Transverse colon (tissue), 4 donors: ENCODE results near the gene ANP32B. TPM values are rescaled to one million over a fixed set of nuclear protein-coding genes. Genes with fewer than 3 reads are reported as not detected.

Experiments used
- DNase-seq: peaks from one replicate; pipeline ENCODE4 v3.0.0-alpha.2; 2019
- H3K27ac ChIP-seq, 4 donors: fragments of 200-600 bp; sonication (generic); 2 replicates each; pipeline ENCODE4 v1.5.1; 2016 to 2018; ENCODE audit warnings: inconsistent platforms in 4 of 4
- H3K27me3 ChIP-seq: fragments of 200-600 bp; sonication (generic); 2 replicates; pipeline ENCODE4 v1.5.1; 2017; ENCODE audit warnings: inconsistent platforms
- H3K36me3 ChIP-seq, 4 donors: fragments of 200-600 bp; sonication (generic); 2 replicates each; pipeline ENCODE4 v1.5.1; 2017 to 2019; ENCODE audit warnings: inconsistent platforms in 4 of 4
- H3K4me1 ChIP-seq, 4 donors: fragments of 200-600 bp; sonication (generic); 2 replicates each; pipeline ENCODE4 v1.5.1; 2017 to 2020; ENCODE audit warnings: inconsistent platforms in 4 of 4
- H3K4me3 ChIP-seq, 4 donors: fragments of 200-600 bp; sonication (generic); 1 replicate in 1 of 4; 2 replicates in 3 of 4; pipeline versions ENCODE4 v1.5.1 to v1.6.1; 2017 to 2019; ENCODE audit warnings: inconsistent platforms in 4 of 4
- H3K9me3 ChIP-seq, 2 donors: fragments of 200-600 bp; sonication (generic); 2 replicates each; pipeline ENCODE4 v1.5.1; 2017 to 2019; ENCODE audit warnings: inconsistent platforms in 2 of 2
- EP300 ChIP-seq: sonication (generic); formaldehyde crosslinking; IDR thresholded peaks from one replicate; pipeline ENCODE4 v1.6.1; 2017; ENCODE audit warnings: antibody characterized with exemption, low read depth
- POLR2A ChIP-seq: fragments of 450-650 bp; IDR thresholded peaks from one replicate; pipeline ENCODE4 v1.6.1; 2016; ENCODE audit warnings: antibody characterized with exemption, mild to moderate bottlenecking, moderate library complexity
- POLR2AphosphoS5 ChIP-seq, 3 donors: sonication (generic); formaldehyde crosslinking; IDR thresholded peaks; one replicate each; pipeline ENCODE4 v1.6.1; 2016; ENCODE audit warnings: antibody characterized with exemption in 3 of 3
- WGBS, 2 donors: methylation state at CpG; one replicate each; pipeline ENCODE4 v1.1.5; 2018; ENCODE audit warnings: low coverage in 1 of 2; 5-methylcytosine and 5-hydroxymethylcytosine counted together
- in situ Hi-C, 4 donors: fragments of 200-750 bp; cut with MboI; loops; one replicate each; pipeline versions ENCODE4 v1.15.0 to v1.15.1; 2017; ENCODE audit warnings: low sequenced_read_pairs in 3 of 4, low pct_ligation_motif_present in 1 of 4, low pct_unique_long_range_greater_than_20kb in 1 of 4
- intact Hi-C: fragments of 100-400 bp; cut with DNase I; formaldehyde crosslinking; loops from one replicate; pipeline ENCODE4 v1.15.1; 2023; ENCODE audit warnings: low total_unique reads
- total RNA-seq, 4 donors: library from RNA; depleted of rRNA; stranded (reverse); fragments of >200 nt; gene quantifications; one replicate each; pipeline ENCODE4 v1.1.0, GENCODE V29; 2016
- TF ChIP-seq, protein P1 (sequence below), 5 experiments: fragments of 200-600 bp in 3 of 5; fragments of 450-650 bp in 2 of 5; sonication (generic) in 3 of 5; IDR thresholded peaks; 1 replicate in 2 of 5; 2 replicates in 3 of 5; pipeline ENCODE4 v1.5.1; 2016 to 2017; ENCODE audit warnings: antibody characterized with exemption in 5 of 5, inconsistent platforms in 3 of 5, mild to moderate bottlenecking in 2 of 5, moderate library complexity in 1 of 5

Gene ANP32B
- total RNA-seq, 4 donors from 2014 or later, result 37.4 to 65.6 (median 43.0) TPM

DNA sequence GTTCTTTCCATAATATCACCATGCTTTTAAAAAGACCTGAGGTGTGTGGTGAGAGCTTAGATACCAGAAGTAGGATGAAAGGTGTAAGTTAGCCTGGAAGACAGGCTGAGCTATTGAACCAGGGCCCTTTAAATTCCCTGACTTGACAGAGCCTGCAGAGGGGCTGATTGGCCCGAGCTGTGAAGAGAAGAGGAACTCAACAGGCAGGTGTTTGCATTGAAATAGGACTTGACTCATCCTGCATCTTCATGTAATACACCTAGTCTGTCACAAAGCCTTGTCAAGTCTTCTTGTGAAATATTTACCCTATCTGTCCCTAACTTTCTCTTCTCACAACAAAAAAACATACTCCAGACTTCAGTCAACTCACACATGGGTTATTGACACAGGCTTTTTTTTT lies 16.6 kb upstream of the ANP32B start:
- intact Hi-C loops, result no loop called here
- H3K27me3 ChIP-seq, result peaks cover 17% of the 10 kb centered on the region
- H3K4me3 ChIP-seq, result no peak overlapping the region
- no peak for DNase-seq
- no peak overlapping the region for H3K27ac ChIP-seq
- no peak for TF ChIP-seq POLR2A
- TF ChIP-seq POLR2AphosphoS5 (IDR thresholded peaks at IDR 0.05), result no peak
- TF ChIP-seq, protein P1, sequence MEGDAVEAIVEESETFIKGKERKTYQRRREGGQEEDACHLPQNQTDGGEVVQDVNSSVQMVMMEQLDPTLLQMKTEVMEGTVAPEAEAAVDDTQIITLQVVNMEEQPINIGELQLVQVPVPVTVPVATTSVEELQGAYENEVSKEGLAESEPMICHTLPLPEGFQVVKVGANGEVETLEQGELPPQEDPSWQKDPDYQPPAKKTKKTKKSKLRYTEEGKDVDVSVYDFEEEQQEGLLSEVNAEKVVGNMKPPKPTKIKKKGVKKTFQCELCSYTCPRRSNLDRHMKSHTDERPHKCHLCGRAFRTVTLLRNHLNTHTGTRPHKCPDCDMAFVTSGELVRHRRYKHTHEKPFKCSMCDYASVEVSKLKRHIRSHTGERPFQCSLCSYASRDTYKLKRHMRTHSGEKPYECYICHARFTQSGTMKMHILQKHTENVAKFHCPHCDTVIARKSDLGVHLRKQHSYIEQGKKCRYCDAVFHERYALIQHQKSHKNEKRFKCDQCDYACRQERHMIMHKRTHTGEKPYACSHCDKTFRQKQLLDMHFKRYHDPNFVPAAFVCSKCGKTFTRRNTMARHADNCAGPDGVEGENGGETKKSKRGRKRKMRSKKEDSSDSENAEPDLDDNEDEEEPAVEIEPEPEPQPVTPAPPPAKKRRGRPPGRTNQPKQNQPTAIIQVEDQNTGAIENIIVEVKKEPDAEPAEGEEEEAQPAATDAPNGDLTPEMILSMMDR (IDR thresholded peaks at IDR 0.05), result no peak
- no peak for TF ChIP-seq EP300
- H3K4me1 ChIP-seq, result no peaks in the 10 kb centered on the region
- in situ Hi-C loops, result no loop called here
- no peaks in the 10 kb centered on the region for H3K36me3 ChIP-seq
- no peaks in the 10 kb centered on the region for H3K9me3 ChIP-seq
- 15% methylated on average over 1 of the region's 1 CpG; no CpG with 5 or more reads in 1 of the 2 donors for WGBS, 2 donors

DNA sequence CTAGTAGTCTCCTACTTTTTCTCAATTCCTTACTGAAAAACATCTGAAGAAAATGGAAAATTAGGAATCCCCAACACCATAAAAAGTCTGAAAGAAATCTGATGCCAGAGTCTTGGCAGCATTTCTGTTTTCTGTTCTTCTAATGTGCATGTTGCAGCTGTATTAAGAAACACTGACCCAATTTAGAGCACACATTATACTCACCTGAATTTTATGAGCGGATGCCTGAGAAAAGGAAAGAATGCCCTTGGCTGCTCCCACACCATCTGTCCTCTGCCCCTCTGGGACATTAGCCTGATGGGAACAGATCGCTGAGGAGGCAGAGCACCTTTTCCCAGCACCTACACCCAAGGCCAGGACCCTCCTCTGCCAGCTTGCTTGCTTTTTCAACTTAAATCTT lies 14.1 kb upstream of the ANP32B start:
- Histone ChIP-seq H3K4me3 (no peak overlapping the region), H3K27ac (no peak overlapping the region), H3K27me3 (peaks cover 17% of the 10 kb centered on the region), H3K9me3 (no peaks in the 10 kb centered on the region), H3K4me1 (no peaks in the 10 kb centered on the region), H3K36me3 (no peaks in the 10 kb centered on the region)
- no peak for TF ChIP-seq POLR2AphosphoS5 (IDR thresholded peaks at IDR 0.05)
- no peak for TF ChIP-seq POLR2A
- TF ChIP-seq, protein P1 (IDR thresholded peaks at IDR 0.05), result no peak
- no peak for TF ChIP-seq EP300
- DNase-seq, result no peak
- intact Hi-C loops, result no loop called here
- WGBS, 2 donors, result 67 to 84% methylated on average over 1 to 2 of the region's 2 CpGs
- in situ Hi-C loops, result no loop called here

DNA sequence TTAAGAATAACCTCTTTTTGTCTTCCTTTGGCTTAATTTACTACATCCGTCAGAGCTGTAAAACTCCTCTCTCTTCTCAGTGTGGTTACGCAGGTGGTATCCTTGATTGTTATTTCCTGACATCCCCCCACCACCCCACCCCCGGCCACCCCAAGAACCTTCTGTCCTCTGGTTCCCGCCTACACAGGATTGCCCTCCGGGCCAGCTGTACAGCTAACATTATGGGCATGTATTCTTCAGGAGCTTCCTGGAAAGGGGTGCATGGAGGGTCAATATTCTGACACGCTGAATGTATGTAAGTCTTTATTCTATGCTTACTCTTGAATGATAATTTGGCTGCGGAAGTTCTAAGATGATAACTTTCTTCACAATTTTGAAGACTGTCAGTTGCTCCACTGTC lies 13.0 kb upstream of the ANP32B start:
- WGBS, 2 donors, result 63 to 70% methylated on average over 5 to 7 of the region's 7 CpGs

DNA sequence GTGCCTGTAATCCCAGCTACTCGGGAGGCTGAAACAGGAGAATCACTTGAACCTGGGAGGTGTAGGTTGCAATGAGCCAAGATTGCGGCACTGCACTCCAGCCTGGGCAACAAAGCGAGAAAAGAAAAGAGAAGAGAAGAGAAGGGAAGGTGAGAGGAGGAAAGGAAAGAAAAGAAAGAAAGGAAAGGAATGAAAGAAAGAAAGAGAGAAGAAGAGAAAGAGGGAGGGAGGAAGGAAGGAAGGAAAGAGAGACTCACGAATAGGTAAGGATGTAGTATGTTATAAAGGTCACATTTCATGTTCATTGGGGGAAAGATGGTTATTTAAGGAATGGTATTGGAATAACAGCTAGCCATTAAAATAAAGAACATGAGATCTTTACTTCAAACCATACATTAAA lies 10.4 kb upstream of the ANP32B start:
- 77 to 91% methylated on average over 4 of the region's 4 CpGs for WGBS, 2 donors
- in situ Hi-C loops, result no loop called here
- no peak for TF ChIP-seq EP300
- no peak for TF ChIP-seq POLR2A
- TF ChIP-seq POLR2AphosphoS5 (IDR thresholded peaks at IDR 0.05), result no peak
- TF ChIP-seq, protein P1 (IDR thresholded peaks at IDR 0.05), result no peak

More for the DNA sequence above, 13.0 kb upstream of the ANP32B start:
- in situ Hi-C loops (no loop called here), intact Hi-C loops (no loop called here)
- Histone ChIP-seq H3K27ac (no peak overlapping the region), H3K36me3 (no peaks in the 10 kb centered on the region), H3K27me3 (peaks cover 14% of the 10 kb centered on the region), H3K4me3 (no peak overlapping the region), H3K9me3 (no peaks in the 10 kb centered on the region), H3K4me1 (no peaks in the 10 kb centered on the region)
- TF ChIP-seq POLR2A (no peak), POLR2AphosphoS5 (IDR thresholded peaks at IDR 0.05) (no peak), EP300 (no peak)
- TF ChIP-seq, protein P1 (IDR thresholded peaks at IDR 0.05), result no peak
- DNase-seq, result no peak

More for the DNA sequence above, 10.4 kb upstream of the ANP32B start:
- intact Hi-C loops, result no loop called here
- H3K4me3 ChIP-seq, result no peak overlapping the region
- H3K27ac ChIP-seq, result no peak overlapping the region
- DNase-seq, result no peak
- peaks cover 10% of the 10 kb centered on the region for H3K27me3 ChIP-seq
- H3K36me3 ChIP-seq, result no peaks in the 10 kb centered on the region
- no peaks in the 10 kb centered on the region for H3K9me3 ChIP-seq
- H3K4me1 ChIP-seq, result no peaks in the 10 kb centered on the region
